GM12801 (cell line): Measurements from ENCODE around the gene OR2B2.

Experiments used
- CTCF ChIP-seq: IDR thresholded peaks from one replicate; pipeline ENCODE4 v1.5.1; 2011; ENCODE audit warnings: control low read depth; ENCODE audit not compliant: insufficient read length; ENCODE audit errors: extremely low read depth

Gene OR2B2

GRCh38 chr6:27890445-27891319, 21.5 kb downstream of the OR2B2 start:
- no peak for TF ChIP-seq CTCF

GRCh38 chr6:27889628-27890444, 22.4 kb downstream of the OR2B2 start:
- TF ChIP-seq CTCF: no peak

GRCh38 chr6:27889275-27889627, 22.9 kb downstream of the OR2B2 start:
- no peak for TF ChIP-seq CTCF

GRCh38 chr6:27888566-27888965, 23.6 kb downstream of the OR2B2 start:
- TF ChIP-seq CTCF: no peak

GRCh38 chr6:27886073-27886472, 26.1 kb downstream of the OR2B2 start:
- no peak for TF ChIP-seq CTCF

- TF ChIP-seq CTCF: no peak
These were observed 29.1 kb downstream of the OR2B2 start for GRCh38 chr6:27883136-27883535.

- TF ChIP-seq CTCF: no peak
These were observed 29.6 kb downstream of the OR2B2 start for GRCh38 chr6:27882624-27883023.
